ENCODE results near the gene MSLN. TPM values are rescaled to one million over a fixed set of nuclear protein-coding genes. Genes with fewer than 3 reads are reported as not detected.

MSLN gene
- total and polyA plus RNA-seq, 2 of the 13 experiments (the other 11 are each of a cell fraction or from before 2014, with no cell fraction given), result 2.0 to 2.3 TPM

DNA sequence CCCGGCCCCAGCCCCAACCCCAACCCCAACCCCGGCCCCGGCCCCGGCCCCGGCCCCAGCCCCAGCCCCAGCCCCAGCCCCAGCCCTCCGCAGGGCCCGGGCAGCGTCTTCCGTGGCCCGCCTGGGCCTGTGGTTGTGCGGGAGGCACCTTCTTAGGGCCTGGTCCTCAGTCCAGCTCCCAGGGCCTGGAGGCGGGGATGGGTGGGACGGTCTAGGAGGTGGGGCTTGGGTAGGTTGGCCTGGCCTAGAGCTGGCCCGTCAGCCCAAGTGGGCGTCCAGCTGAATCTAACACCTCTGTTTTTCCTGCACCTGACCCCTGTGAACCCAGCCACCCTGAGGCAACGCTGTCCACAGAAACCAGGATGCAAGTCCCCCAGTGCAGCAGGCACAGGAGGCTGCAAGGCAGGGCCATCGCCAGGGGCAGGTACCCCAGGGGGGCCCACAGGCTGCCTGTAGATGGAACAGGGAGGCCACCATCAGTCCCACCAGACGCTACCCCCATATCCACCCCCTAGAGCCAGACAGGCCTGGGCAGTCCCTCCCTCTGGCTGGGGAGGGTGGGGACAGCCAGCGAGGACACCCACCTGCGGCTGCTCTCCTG, 8.8 kb downstream of the MSLN start:
- Histone ChIP-seq H3K79me2 (ENCODE audit: insufficient read depth, low read length) (no peaks in the 10 kb centered on the region), H3K9me3 (ENCODE audit: low read length) (no peaks in the 10 kb centered on the region), H3K4me1 (ENCODE audit: insufficient read depth, low read length) (no peaks in the 10 kb centered on the region), H3K36me3 (replicated peaks in 1 of 2; ENCODE audit: control insufficient read depth in 1 of 2, insufficient read depth in 2 of 2, low read length in 2 of 2) (no peaks in the 10 kb centered on the region), H2AFZ (ENCODE audit: low read length) (no peak overlapping the region), H4K20me1 (ENCODE audit: insufficient read depth, low read length) (no peaks in the 10 kb centered on the region), H3K27me3 (ENCODE audit: control insufficient read depth in 1 of 2, insufficient read depth in 2 of 2, low read length in 2 of 2) (peaks cover 5 to 6% of the 10 kb centered on the region in 2 experiments; a peak in 3 of 5 replicates), H3K27ac (ENCODE audit: extremely low read length, insufficient read depth, low read length) (no peak overlapping the region), H3K4me3 (replicated peaks in 1 of 3; ENCODE audit: insufficient read depth in 1 of 3, low read depth in 2 of 3, low read length in 3 of 3) (no peak overlapping the region), H3K4me2 (ENCODE audit: low read depth, low read length) (no peak overlapping the region), H3K9ac (ENCODE audit: insufficient read depth, low read depth, low read length) (no peak overlapping the region)
- ATAC-seq (peak; percentile 57), DNase-seq (ENCODE audit: low spot score) (no peak), FAIRE-seq (no peak)
- ChIA-PET POLR2A (interaction anchor here (1.7 to 1.8 kb wide), 2 partner anchors 8 to 29 kb away, joined by 4 to 7 read pairs; partner anchors contain the start of genes CIAO3 and MSLN), CTCF (ENCODE audit: low intra/inter-chr PET ratio, low total read pairs) (no interaction called here)
- BruUV-seq (replicated peaks), result no TSS peak
- in situ Hi-C loops (cut with HindIII; ENCODE audit: extremely low pct_ligation_motif_present, low pct_unique_long_range_greater_than_20kb), result no loop called here
- TF ChIP-seq ZFX (CRISPR knock-in tag; IDR thresholded peaks at IDR 0.05; ENCODE audit: low read depth) (peak; percentile 29; the same call in 1 of the 2 replicates), HOXA7 (CRISPR knock-in tag; IDR thresholded peaks at IDR 0.05) (no peak), SALL2 (CRISPR knock-in tag; IDR thresholded peaks at IDR 0.05) (no peak)
- no CpG with 5 or more reads among the region's 20 CpGs for WGBS (ENCODE audit: low lambda C conversion rate)
- intact Hi-C loops (cut with micrococcal nuclease; ENCODE audit: unreplicated experiment), result no loop called here

DNA sequence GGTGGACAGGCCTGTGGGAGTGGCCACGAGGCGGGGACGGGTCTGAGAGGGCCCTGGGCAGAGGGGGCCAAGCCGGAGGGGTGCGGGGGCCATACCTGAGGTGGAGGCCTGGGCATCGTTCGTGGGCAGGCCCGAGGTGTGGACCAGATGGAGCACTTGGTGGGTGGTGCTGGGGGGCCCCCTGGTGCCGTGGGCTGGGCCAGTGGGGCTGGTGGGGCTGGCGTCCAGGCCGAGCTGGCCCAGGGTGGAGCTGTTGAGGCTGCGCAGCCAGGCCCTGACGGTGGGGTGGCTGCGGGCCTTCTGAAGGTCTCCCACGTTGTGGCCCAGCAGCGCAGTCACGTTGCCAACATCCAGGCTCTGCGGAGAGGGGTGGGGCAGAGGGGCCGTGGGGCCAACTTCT, 9.4 kb downstream of the MSLN start:
- in situ Hi-C loops (cut with HindIII; ENCODE audit: extremely low pct_ligation_motif_present, low pct_unique_long_range_greater_than_20kb) (no loop called here), intact Hi-C loops (cut with micrococcal nuclease; ENCODE audit: unreplicated experiment) (no loop called here)
- 54% methylated on average over 10 of the region's 19 CpGs for WGBS (ENCODE audit: low lambda C conversion rate)
- DNase-seq (ENCODE audit: low spot score), result no peak
- Histone ChIP-seq H3K4me3 (replicated peaks in 1 of 3; ENCODE audit: insufficient read depth in 1 of 3, low read depth in 2 of 3, low read length in 3 of 3) (no peak overlapping the region), H3K4me1 (ENCODE audit: insufficient read depth, low read length) (no peaks in the 10 kb centered on the region), H3K9ac (ENCODE audit: insufficient read depth, low read depth, low read length) (no peak overlapping the region), H3K79me2 (ENCODE audit: insufficient read depth, low read length) (no peaks in the 10 kb centered on the region), H3K4me2 (ENCODE audit: low read depth, low read length) (no peak overlapping the region), H4K20me1 (ENCODE audit: insufficient read depth, low read length) (no peaks in the 10 kb centered on the region), H3K36me3 (replicated peaks in 1 of 2; ENCODE audit: control insufficient read depth in 1 of 2, insufficient read depth in 2 of 2, low read length in 2 of 2) (no peaks in the 10 kb centered on the region), H3K9me3 (ENCODE audit: low read length) (no peaks in the 10 kb centered on the region), H3K27ac (ENCODE audit: extremely low read length, insufficient read depth, low read length) (no peak overlapping the region), H3K27me3 (ENCODE audit: control insufficient read depth in 1 of 2, insufficient read depth in 2 of 2, low read length in 2 of 2) (peaks cover 6 to 10% of the 10 kb centered on the region in 2 experiments; a peak in 3 of 5 replicates), H2AFZ (ENCODE audit: low read length) (no peak overlapping the region)
- no TSS peak for BruUV-seq (replicated peaks)
- no peak for FAIRE-seq
- no peak for ATAC-seq
- ChIA-PET POLR2A (interaction anchor here (1.7 to 1.8 kb wide), 2 partner anchors 9 to 29 kb away, joined by 4 to 7 read pairs; partner anchors contain the start of genes CIAO3 and MSLN), CTCF (ENCODE audit: low intra/inter-chr PET ratio, low total read pairs) (no interaction called here)
- TF ChIP-seq NFRKB (IDR thresholded peaks at IDR 0.05), result no peak
- no peak for TF ChIP-seq ZNF510 (CRISPR knock-in tag; IDR thresholded peaks at IDR 0.05; ENCODE audit: low read depth)
- no peak for TF ChIP-seq ELF4 (CRISPR knock-in tag; IDR thresholded peaks at IDR 0.05; ENCODE audit: borderline replicate concordance)
- TF ChIP-seq FOXO1 (CRISPR knock-in tag; IDR thresholded peaks at IDR 0.05), result no peak
- no peak for TF ChIP-seq ZNF605 (CRISPR knock-in tag; IDR thresholded peaks at IDR 0.05)
- no peak for TF ChIP-seq ZNF350 (CRISPR knock-in tag; IDR thresholded peaks at IDR 0.05; ENCODE audit: borderline replicate concordance, low read depth)
- no peak for TF ChIP-seq FOXP1 (IDR thresholded peaks at IDR 0.05)
- TF ChIP-seq FOXP1 (CRISPR knock-in tag; IDR thresholded peaks at IDR 0.05), result no peak
- TF ChIP-seq, protein P1, sequence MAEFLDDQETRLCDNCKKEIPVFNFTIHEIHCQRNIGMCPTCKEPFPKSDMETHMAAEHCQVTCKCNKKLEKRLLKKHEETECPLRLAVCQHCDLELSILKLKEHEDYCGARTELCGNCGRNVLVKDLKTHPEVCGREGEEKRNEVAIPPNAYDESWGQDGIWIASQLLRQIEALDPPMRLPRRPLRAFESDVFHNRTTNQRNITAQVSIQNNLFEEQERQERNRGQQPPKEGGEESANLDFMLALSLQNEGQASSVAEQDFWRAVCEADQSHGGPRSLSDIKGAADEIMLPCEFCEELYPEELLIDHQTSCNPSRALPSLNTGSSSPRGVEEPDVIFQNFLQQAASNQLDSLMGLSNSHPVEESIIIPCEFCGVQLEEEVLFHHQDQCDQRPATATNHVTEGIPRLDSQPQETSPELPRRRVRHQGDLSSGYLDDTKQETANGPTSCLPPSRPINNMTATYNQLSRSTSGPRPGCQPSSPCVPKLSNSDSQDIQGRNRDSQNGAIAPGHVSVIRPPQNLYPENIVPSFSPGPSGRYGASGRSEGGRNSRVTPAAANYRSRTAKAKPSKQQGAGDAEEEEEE (CRISPR knock-in tag; IDR thresholded peaks at IDR 0.05; ENCODE audit: borderline replicate concordance), result no peak
- TF ChIP-seq SOX13 (IDR thresholded peaks at IDR 0.05), result no peak
- TF ChIP-seq SOX13 (CRISPR knock-in tag; conservative IDR thresholded peaks at IDR 0.05 in 1 of 2, IDR thresholded peaks at IDR 0.05 in 1 of 2), result no peak
- TF ChIP-seq ZNF749 (CRISPR knock-in tag; IDR thresholded peaks at IDR 0.05; ENCODE audit: borderline replicate concordance), result no peak
- TF ChIP-seq, protein P2, sequence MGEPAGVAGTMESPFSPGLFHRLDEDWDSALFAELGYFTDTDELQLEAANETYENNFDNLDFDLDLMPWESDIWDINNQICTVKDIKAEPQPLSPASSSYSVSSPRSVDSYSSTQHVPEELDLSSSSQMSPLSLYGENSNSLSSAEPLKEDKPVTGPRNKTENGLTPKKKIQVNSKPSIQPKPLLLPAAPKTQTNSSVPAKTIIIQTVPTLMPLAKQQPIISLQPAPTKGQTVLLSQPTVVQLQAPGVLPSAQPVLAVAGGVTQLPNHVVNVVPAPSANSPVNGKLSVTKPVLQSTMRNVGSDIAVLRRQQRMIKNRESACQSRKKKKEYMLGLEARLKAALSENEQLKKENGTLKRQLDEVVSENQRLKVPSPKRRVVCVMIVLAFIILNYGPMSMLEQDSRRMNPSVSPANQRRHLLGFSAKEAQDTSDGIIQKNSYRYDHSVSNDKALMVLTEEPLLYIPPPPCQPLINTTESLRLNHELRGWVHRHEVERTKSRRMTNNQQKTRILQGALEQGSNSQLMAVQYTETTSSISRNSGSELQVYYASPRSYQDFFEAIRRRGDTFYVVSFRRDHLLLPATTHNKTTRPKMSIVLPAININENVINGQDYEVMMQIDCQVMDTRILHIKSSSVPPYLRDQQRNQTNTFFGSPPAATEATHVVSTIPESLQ (CRISPR knock-in tag; conservative IDR thresholded peaks at IDR 0.05), result no peak

Measured in HepG2 (cell line).